ENCODE measurements around the gene GNG8.
"Not testable (repeated sequence)": the region's sequence is repeated elsewhere in the genome, so short reads cannot be mapped to it uniquely, and the experiment has no call there.

GNG8 gene

DNA sequence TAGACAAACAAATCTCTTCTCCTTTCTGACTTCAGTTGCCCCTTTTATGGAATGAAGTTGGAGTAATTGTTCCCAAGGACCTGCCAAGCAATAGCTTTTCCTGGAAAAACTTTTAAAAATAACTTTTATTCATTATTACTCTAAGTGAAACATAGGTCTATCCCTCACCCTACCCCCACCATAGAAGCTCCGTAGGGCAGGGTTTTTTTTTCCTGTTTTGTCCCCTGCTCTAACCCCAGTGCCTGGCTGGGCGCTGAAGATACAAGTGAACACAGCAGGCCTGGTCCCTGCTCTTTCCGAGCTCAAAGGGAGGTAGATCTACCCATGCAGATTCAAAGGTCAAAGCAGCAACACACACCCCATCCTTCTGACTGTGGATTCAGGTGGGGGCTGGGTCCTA lies 8.7 kb upstream of the GNG8 start:
- DNase-seq, result no peak

GRCh38 chr19:46640656-46641055 lies 4.7 kb upstream of the GNG8 start:
- no peak for DNase-seq

DNA sequence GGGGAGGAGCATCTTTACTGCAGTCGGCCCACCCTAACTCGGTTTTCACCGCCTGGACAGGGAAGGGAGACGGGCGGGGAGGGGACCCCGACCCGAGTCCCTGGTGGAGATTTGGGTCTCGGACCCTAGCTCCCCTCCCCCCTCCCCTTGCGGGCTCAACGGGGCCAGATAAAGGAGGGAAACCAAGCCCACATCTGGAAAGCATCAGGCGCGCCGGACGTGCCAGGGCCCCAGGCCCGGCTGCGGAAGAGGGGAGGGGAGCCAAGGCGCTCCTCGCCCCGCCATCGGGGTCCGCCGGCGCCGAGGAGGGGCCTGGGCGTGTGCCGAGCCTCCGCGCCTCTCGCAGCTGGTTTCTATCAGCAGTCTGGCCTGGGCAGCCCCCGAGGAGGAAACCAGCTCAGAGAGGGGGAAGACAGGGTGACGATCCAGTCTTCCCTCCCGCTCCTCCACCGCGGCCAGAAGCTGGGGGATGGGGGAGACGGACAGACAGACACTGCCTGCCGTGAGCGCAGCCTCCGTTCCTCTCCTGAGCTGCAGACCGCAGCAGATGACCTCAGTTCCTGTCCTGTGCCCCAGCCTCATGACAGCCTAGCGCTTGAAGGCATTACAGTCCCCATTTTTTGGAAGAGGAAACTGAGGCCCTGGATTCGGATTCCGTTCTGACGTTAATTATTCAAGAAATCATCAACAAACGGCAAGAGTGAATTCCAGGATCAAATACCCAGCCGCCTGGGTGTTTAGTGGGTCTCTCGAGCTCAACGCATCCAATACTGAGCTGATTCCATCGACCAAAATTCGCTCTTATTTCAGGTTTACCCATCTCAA lies 3.6 kb upstream of the GNG8 start:
- DNase-seq, result no peak

DNA sequence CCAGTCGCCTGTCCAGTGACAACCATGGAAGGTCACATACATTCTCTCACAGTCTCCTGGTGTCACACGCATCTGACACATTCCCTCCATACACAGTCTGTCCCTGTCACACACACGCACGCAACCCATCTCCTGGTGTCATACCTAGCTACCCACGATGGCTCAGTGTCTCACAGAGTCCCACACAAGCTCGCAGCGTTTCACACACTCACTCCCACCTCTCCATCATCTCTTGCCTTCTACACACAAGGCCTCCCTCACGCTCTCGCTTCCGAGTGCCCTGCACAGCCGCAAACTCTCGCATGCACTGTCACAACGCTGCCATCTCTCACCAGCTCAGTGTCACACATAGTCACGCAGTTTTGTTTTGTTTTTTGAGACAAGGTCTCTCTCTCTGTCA lies 1.2 kb upstream of the GNG8 start:
- peak; percentile 27 for DNase-seq

DNA sequence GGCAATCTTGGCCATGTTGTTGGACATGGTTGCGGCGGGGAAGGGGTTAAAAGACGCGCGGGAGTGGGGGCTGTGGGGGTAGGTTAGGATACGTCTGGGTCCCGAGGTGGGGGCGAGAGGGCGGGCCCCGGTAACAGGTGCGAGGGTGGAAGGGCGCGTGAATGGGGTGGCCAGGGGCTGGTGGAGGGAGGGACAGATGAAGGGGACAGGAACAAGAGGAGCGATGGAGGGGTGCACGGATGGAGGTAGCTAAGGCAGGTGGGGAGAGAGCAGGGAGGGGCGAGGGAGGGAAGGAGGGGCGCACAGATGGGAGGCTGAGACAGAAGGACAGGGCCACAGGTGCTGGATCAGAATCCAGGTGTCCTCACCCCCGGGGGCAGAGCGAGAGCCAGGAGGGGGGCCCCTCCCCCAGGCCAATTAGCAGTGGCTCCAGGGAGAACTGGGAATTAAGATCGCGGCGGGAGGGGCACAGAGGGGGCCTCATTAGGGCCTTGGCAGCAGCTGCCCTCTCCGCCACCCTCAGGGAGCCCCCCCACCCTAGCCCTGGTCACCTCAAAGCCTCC lies 1.3 kb downstream of the GNG8 start:
- DNase-seq, result peak; percentile 21

DNA sequence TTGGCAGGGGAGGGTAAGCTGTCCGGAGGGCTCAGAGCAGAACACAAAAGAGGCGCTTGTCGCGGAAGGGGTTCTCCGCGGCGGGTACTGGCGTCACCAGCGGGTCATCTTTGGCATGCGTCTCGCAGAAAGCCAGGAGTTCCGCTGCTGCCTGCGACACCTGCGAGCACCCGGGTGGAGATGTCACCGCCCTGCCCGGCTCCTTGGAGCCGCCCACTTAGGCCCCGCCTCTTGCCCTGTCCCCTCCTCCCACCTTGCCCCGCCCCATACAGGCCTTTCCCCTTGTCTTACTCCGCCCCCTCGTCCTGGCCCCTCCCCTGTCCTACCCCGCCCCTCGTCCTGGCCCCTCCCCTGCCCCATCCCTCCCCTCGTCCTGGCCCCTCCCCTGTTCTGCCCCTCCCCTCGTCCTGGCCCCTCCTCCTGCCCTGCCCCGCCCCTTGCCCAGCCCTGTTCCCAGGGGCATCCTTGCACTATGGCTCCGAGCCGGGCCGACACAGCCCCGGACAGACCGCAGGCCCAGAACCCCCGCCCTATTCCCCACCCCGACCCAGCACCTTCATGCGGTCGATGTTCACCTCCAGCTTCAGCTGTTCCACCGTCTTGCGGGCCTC lies 1.9 kb downstream of the GNG8 start:
- DNase-seq, result peak; percentile 93

- no peak for DNase-seq
These were observed 2.9 kb downstream of the GNG8 start for GRCh38 chr19:46633130-46633529.

DNA sequence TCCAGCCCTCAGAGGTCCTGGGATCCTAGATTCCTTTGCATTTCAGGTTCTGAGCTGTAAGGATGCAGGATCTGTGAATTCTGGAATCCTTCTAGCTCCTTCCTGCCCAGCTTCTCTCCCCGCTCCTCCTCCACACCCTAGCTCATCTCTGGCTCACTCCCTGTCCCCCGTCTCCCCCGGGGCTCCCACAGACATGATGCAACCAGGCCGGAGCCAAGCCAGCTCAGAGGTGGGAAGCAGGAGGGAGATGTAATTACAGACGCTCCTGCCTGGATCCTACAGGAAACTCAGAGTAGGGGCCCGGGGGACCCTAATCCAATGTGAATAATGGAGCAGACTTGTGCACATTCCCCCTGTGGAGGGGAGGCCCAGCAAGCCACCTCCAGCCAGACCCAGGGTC lies 4.5 kb downstream of the GNG8 start:
- no peak for DNase-seq

GRCh38 chr19:46630586-46631205 lies 5.3 kb downstream of the GNG8 start:
- DNase-seq, result no peak

- DNase-seq, result no peak
These were observed 6.4 kb downstream of the GNG8 start for GRCh38 chr19:46629546-46630025.

GRCh38 chr19:46628970-46629369 lies 7.0 kb downstream of the GNG8 start:
- DNase-seq, result not testable (repeated sequence)

DNA sequence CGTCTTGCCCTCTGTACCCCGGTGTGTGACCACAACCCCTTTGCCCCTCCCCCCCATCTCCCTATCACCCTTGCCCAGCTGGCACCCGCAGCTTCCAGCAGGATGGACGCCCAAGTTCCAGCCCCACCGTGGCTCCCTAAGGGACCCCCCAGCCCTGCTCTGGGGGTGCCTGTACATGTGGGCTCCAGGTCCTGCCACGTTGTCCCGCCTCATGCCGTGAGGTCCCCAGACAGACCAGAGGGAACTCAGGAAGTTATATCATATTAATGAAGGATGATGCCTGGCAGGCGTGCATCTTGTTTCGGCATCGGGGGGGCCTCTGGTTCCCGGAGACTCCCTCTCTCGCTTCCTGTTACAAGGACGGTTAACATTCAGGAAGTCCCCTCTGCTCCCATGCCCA lies 9.6 kb downstream of the GNG8 start:
- no peak for DNase-seq

- DNase-seq, result no peak
These were observed 10.3 kb downstream of the GNG8 start for GRCh38 chr19:46625731-46626130.

GRCh38 chr19:46624958-46625661 lies 10.9 kb downstream of the GNG8 start, which contains the start of gene PTGIR:
PTGIR (minus strand) TSS chr19:46625089; CDS start chr19:46624225, 864 bp downstream.
- no peak for DNase-seq

DNA sequence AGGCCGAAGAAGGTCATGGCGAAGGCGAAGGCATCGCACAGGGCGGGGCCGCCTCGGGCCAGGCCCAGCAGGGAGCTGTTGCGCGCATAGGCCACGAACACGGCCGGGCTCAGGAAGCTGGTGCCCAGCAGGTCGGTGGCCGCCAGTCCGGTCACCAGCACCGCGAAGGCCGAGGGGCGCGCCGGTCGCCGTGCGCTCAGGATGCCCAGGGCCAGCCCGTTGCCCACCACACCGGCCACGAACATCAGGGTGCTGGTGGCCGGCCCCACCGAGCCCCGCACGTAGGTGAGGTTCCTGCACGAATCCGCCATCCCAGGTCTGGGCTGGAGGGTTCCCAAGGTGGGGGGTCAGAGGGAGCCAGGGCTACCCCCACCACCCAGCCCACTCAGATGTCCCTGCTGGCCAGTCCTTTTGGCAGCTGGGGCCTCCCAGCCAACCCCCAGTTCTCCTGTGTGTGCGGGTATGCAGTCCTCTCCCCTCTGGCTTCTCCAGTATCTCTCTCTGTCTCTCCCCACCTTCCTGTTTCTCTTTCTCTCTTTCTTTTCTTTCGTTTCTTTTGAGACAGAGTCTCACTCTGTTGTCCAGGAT lies 12.0 kb downstream of the GNG8 start:
- DNase-seq, result no peak

- DNase-seq, result no peak
These were observed 13.9 kb downstream of the GNG8 start for GRCh38 chr19:46622118-46622446.

GRCh38 chr19:46621191-46622117 lies 14.5 kb downstream of the GNG8 start:
- DNase-seq, result no peak

DNA sequence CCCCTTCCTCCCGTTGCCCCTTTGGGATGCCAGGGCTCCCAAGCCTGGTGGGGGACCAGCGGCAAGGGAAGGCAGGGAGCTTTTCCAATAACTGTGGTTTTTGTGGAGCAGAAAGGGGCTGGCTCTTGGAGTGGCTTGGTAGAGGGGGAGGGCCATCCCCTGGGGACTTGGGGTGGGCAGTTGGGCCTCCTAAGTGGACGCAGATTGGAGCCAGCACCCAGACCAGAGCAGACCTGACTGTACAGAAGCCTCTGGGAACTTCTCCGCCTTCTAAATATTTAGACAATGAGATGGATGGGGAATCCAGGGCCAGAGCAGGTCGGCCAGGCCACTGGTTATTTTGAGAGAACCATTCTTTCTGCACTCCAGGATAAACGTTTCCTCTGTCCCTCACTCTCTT lies 15.3 kb downstream of the GNG8 start:
- DNase-seq, result no peak

DNA sequence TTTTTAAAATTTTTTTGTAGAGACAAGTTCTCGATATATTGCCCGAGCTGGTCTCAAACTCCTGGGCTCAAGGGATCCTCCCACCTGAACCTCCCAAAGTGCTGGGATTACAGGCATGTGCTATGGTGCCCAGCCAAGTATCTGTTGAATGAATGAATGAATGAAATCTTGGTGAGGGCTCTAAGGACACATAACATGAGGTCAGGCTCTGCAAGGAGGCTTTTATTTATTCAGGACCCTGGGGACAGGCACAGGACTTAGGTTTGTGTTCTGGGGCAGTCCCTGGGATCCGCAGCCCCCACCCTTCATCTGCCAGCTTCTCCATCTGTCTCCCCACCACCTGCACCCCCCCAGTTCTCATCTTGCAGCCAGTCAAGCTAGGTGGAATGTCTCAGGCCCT lies 15.7 kb downstream of the GNG8 start:
- DNase-seq, result no peak

- DNase-seq, result no peak
These were observed 17.3 kb downstream of the GNG8 start for GRCh38 chr19:46618670-46619231.

DNA sequence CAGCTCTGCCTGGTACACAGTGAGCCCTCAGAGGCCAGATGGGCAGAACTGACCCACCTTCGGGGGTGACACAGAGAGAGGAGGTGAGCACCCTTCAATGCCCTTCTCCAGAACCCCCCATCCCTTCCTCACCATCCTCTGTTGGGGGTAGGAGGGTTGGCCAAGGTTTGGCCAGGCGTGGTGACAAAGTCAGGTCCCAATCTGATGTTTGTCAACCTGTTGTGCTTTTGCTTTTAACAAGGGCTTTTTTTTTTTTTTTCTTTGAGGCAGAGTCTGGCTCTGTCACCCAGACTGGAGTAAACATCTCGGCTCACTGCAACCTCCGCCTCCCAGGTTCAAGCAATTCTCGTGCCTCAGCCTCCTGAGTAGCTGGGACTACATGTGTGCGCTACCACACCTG lies 18.4 kb downstream of the GNG8 start:
- no peak for DNase-seq
